Neuronal stem cell (in vitro differentiated cells): ENCODE data around the gene NTRK1.
A peak's percentile ranks its signal among the peaks of the same experiment; 100 is the strongest.

Source experiments
- DNase-seq: peaks from one replicate; pipeline ENCODE4 v3.0.0-alpha.2; 2013; ENCODE audit warnings: low spot score
- H2AFZ ChIP-seq: one replicate; pipeline ENCODE4 v1.6.1; 2013; ENCODE audit warnings: mild to moderate bottlenecking, low read length, inconsistent platforms
- H2AK5ac ChIP-seq: 2 replicates; pipeline ENCODE4 v1.6.1; 2013; ENCODE audit warnings: low read depth, mild to moderate bottlenecking, inconsistent platforms, low read length, moderate library complexity, mixed read lengths
- H2BK120ac ChIP-seq: 2 replicates; pipeline ENCODE4 v1.6.1; 2013; ENCODE audit warnings: low read depth, mild to moderate bottlenecking, inconsistent platforms, low read length, moderate library complexity, mixed read lengths
- H2BK12ac ChIP-seq: one replicate; pipeline ENCODE4 v1.6.1; 2013; ENCODE audit warnings: low read length, inconsistent platforms
- H2BK15ac ChIP-seq: 2 replicates; pipeline ENCODE4 v1.6.1; 2013; ENCODE audit warnings: mild to moderate bottlenecking, low read length, inconsistent platforms, mixed read lengths
- H2BK5ac ChIP-seq: one replicate; pipeline ENCODE4 v1.6.1; 2013; ENCODE audit warnings: inconsistent platforms, mild to moderate bottlenecking, low read length, moderate library complexity
- H3K14ac ChIP-seq: one replicate; pipeline ENCODE4 v1.6.1; 2013; ENCODE audit warnings: low read length, inconsistent platforms
- H3K18ac ChIP-seq: 2 replicates; pipeline ENCODE4 v1.6.1; 2013; ENCODE audit warnings: low read length, inconsistent platforms
- H3K23ac ChIP-seq: 2 replicates; pipeline ENCODE4 v1.6.1; 2013; ENCODE audit warnings: low read depth, mild to moderate bottlenecking, mixed read lengths, low read length, inconsistent platforms; ENCODE audit not compliant: poor library complexity
- H3K27ac ChIP-seq: replicated peaks from 3 replicates; pipeline ENCODE4 v1.5.1; 2013; ENCODE audit warnings: low read length, inconsistent platforms
- H3K27me3 ChIP-seq, 3 experiments: 2 replicates each; pipeline ENCODE4 v1.6.1; 2013; ENCODE audit warnings: low read length in 3 of 3, mild to moderate bottlenecking in 2 of 3, inconsistent platforms in 1 of 3, low read depth in 1 of 3, mixed read lengths in 1 of 3, moderate library complexity in 1 of 3; ENCODE audit not compliant: control insufficient read depth in 3 of 3, insufficient read depth in 3 of 3
- H3K36me3 ChIP-seq, 2 donors: replicated peaks in 1 of 2; 2 replicates each; pipeline ENCODE4 v1.6.1; 2013; ENCODE audit warnings: low read length in 2 of 2; ENCODE audit not compliant: control insufficient read depth in 2 of 2, insufficient read depth in 2 of 2
- H3K4ac ChIP-seq: 2 replicates; pipeline ENCODE4 v1.6.1; 2013; ENCODE audit warnings: inconsistent platforms, mild to moderate bottlenecking, low read length, moderate library complexity
- H3K4me1 ChIP-seq, 2 donors: 1 replicate in 1 of 2; 2 replicates in 1 of 2; pipeline ENCODE4 v1.6.1; 2013; ENCODE audit warnings: low read length in 2 of 2, low read depth in 1 of 2; ENCODE audit not compliant: control insufficient read depth in 2 of 2, insufficient read depth in 1 of 2
- H3K4me2 ChIP-seq: one replicate; pipeline ENCODE4 v1.6.1; 2013; ENCODE audit warnings: mild to moderate bottlenecking, low read length, inconsistent platforms; ENCODE audit not compliant: insufficient read depth, poor library complexity, severe bottlenecking
- H3K4me3 ChIP-seq, 2 donors: 2 replicates each; pipeline ENCODE4 v1.5.1; 2013; ENCODE audit warnings: low read length in 2 of 2, mild to moderate bottlenecking in 2 of 2, inconsistent platforms in 1 of 2, moderate library complexity in 1 of 2
- H3K79me1 ChIP-seq: one replicate; pipeline ENCODE4 v1.6.1; 2013; ENCODE audit warnings: low read depth, mild to moderate bottlenecking, inconsistent platforms, low read length, moderate library complexity
- H3K9ac ChIP-seq: one replicate; pipeline ENCODE4 v1.6.1; 2013; ENCODE audit warnings: mild to moderate bottlenecking, low read depth, low read length, inconsistent platforms; ENCODE audit not compliant: poor library complexity
- H3K9me3 ChIP-seq, 2 donors: replicated peaks in 1 of 2; 2 replicates each; pipeline versions ENCODE3 to v1.6.1; 2013; ENCODE audit warnings: low read length in 2 of 2, mild to moderate bottlenecking in 2 of 2, inconsistent platforms in 1 of 2, low read depth in 1 of 2, mixed read lengths in 1 of 2, moderate library complexity in 1 of 2; ENCODE audit not compliant: control insufficient read depth in 2 of 2, insufficient read depth in 1 of 2
- H4K8ac ChIP-seq: one replicate; pipeline ENCODE4 v1.6.1; 2013; ENCODE audit warnings: low read depth, mild to moderate bottlenecking, inconsistent platforms, low read length, moderate library complexity
- H4K91ac ChIP-seq: one replicate; pipeline ENCODE4 v1.6.1; 2013; ENCODE audit warnings: low read length, low read depth, mild to moderate bottlenecking, inconsistent platforms; ENCODE audit not compliant: poor library complexity
- WGBS, 2 donors: extraction: QIAGEN DNeasy Blood & Tissue Kit; methylation state at CpG; one replicate each; pipeline ENCODE4 v1.1.7; 2013; ENCODE audit warnings: missing lambda C conversion rate in 2 of 2, mixed read lengths in 1 of 2; ENCODE audit not compliant: insufficient read length in 2 of 2, insufficient replicate concordance in 1 of 2; ENCODE audit errors: extremely low coverage in 2 of 2; 5-methylcytosine and 5-hydroxymethylcytosine counted together

Gene NTRK1

GRCh38 chr1:156877433-156878170, 16.9 kb downstream of the NTRK1 start:
- no peak overlapping the region for H2AK5ac ChIP-seq
- no peak overlapping the region for H3K14ac ChIP-seq
- no peak for DNase-seq
- WGBS, 2 donors: no CpG with 5 or more reads among the region's 5 CpGs
- no peaks in the 10 kb centered on the region for H3K9me3 ChIP-seq
- H4K8ac ChIP-seq: no peak overlapping the region
- H3K4me2 ChIP-seq: no peak overlapping the region
- no peak overlapping the region for H2BK120ac ChIP-seq
- no peak overlapping the region for H3K9ac ChIP-seq
- H2BK12ac ChIP-seq: no peak overlapping the region
- H2BK5ac ChIP-seq: no peak overlapping the region
- no peak overlapping the region for H3K18ac ChIP-seq
- H2AFZ ChIP-seq: no peak overlapping the region
- no peaks in the 10 kb centered on the region for H3K36me3 ChIP-seq
- no peak overlapping the region for H3K4ac ChIP-seq
- H3K27me3 ChIP-seq: peaks cover 0 to 88% (median 10%) of the 10 kb centered on the region in 3 experiments
- H2BK15ac ChIP-seq: no peak overlapping the region
- no peak overlapping the region for H4K91ac ChIP-seq
- H3K79me1 ChIP-seq: no peaks in the 10 kb centered on the region
- H3K27ac ChIP-seq: no peak overlapping the region
- H3K23ac ChIP-seq: no peak overlapping the region
- H3K4me3 ChIP-seq: no peak overlapping the region
- peaks cover 3 to 5% of the 10 kb centered on the region in 2 donors for H3K4me1 ChIP-seq

GRCh38 chr1:156879876-156880275, 19.2 kb downstream of the NTRK1 start:
- H4K91ac ChIP-seq: no peak overlapping the region
- no peaks in the 10 kb centered on the region for H3K9me3 ChIP-seq
- H3K23ac ChIP-seq: no peak overlapping the region
- peaks cover 0 to 95% (median 10%) of the 10 kb centered on the region in 3 experiments for H3K27me3 ChIP-seq
- H2BK15ac ChIP-seq: no peak overlapping the region
- H3K36me3 ChIP-seq: no peaks in the 10 kb centered on the region
- H2AFZ ChIP-seq: no peak overlapping the region
- no peak overlapping the region for H3K27ac ChIP-seq
- no peak overlapping the region for H3K14ac ChIP-seq
- no CpG with 5 or more reads among the region's 21 CpGs for WGBS, 2 donors
- H3K9ac ChIP-seq: no peak overlapping the region
- H3K4ac ChIP-seq: no peak overlapping the region
- no peak overlapping the region for H4K8ac ChIP-seq
- no peak for DNase-seq
- no peak overlapping the region for H2BK5ac ChIP-seq
- H3K4me3 ChIP-seq: no peak overlapping the region
- H3K4me1 ChIP-seq: peaks cover 5 to 10% of the 10 kb centered on the region in 2 donors
- no peak overlapping the region for H3K18ac ChIP-seq
- no peak overlapping the region for H3K4me2 ChIP-seq
- H3K79me1 ChIP-seq: no peaks in the 10 kb centered on the region
- H2AK5ac ChIP-seq: no peak overlapping the region
- no peak overlapping the region for H2BK12ac ChIP-seq
- H2BK120ac ChIP-seq: no peak overlapping the region

- Histone ChIP-seq H3K23ac (no peak overlapping the region), H3K9me3 (no peaks in the 10 kb centered on the region), H3K4me3 (no peak overlapping the region), H3K27ac (no peak overlapping the region), H3K4me2 (no peak overlapping the region), H3K4ac (no peak overlapping the region), H2BK120ac (no peak overlapping the region), H3K36me3 (no peaks in the 10 kb centered on the region), H4K8ac (no peak overlapping the region), H3K14ac (no peak overlapping the region), H2BK15ac (no peak overlapping the region), H2AK5ac (no peak overlapping the region), H2BK12ac (no peak overlapping the region), H2BK5ac (no peak overlapping the region), H4K91ac (no peak overlapping the region), H2AFZ (no peak overlapping the region), H3K79me1 (no peaks in the 10 kb centered on the region), H3K18ac (no peak overlapping the region), H3K27me3 (peaks cover 0 to 95% (median 10%) of the 10 kb centered on the region in 3 experiments), H3K9ac (no peak overlapping the region), H3K4me1 (peaks cover 5 to 8% of the 10 kb centered on the region in 2 donors)
- WGBS, 2 donors: no CpG with 5 or more reads among the region's 5 CpGs
- no peak for DNase-seq
Measured at GRCh38 chr1:156880473-156880872, 19.8 kb downstream of the NTRK1 start.

GRCh38 chr1:156881101-156881500, 20.4 kb downstream of the NTRK1 start:
- H3K23ac ChIP-seq: no peak overlapping the region
- H2AK5ac ChIP-seq: peak overlapping the region; percentile 38
- H2AFZ ChIP-seq: no peak overlapping the region
- H3K14ac ChIP-seq: peak overlapping the region; percentile 39
- H2BK15ac ChIP-seq: no peak overlapping the region
- no peak overlapping the region for H2BK5ac ChIP-seq
- H3K27me3 ChIP-seq: peaks cover 0 to 95% (median 8%) of the 10 kb centered on the region in 3 experiments
- no peak overlapping the region for H4K91ac ChIP-seq
- H3K4me3 ChIP-seq: no peak overlapping the region
- no peak overlapping the region for H2BK120ac ChIP-seq
- H3K9me3 ChIP-seq: no peaks in the 10 kb centered on the region
- no peaks in the 10 kb centered on the region for H3K79me1 ChIP-seq
- WGBS, 2 donors: no CpG with 5 or more reads among the region's 10 CpGs
- H3K4me1 ChIP-seq: peaks cover 5 to 10% of the 10 kb centered on the region in 2 donors
- DNase-seq: no peak
- no peaks in the 10 kb centered on the region for H3K36me3 ChIP-seq
- H3K4ac ChIP-seq: no peak overlapping the region
- H3K9ac ChIP-seq: no peak overlapping the region
- H3K4me2 ChIP-seq: no peak overlapping the region
- no peak overlapping the region for H4K8ac ChIP-seq
- H3K18ac ChIP-seq: peak overlapping the region; percentile 53
- no peak overlapping the region for H2BK12ac ChIP-seq
- H3K27ac ChIP-seq: no peak overlapping the region
